GM19438 (cell line): ENCODE results near the gene ALDH2.
A peak's percentile ranks its signal among the peaks of the same experiment; 100 is the strongest.
"Not testable (repeated sequence)": the region's sequence is repeated elsewhere in the genome, so short reads cannot be mapped to it uniquely, and the experiment has no call there.

ENCODE experiments used
- ATAC-seq: cut with Tn5 transposase; IDR thresholded peaks from one replicate; pipeline ENCODE4 v1.9.1; 2021; ENCODE audit warnings: low read depth; ENCODE audit not compliant: unreplicated experiment

Gene ALDH2

GRCh38 chr12:111766608-111767361 lies at the start of gene ALDH2:
Gene ALDH2, plus strand, starts transcription at chr12:111766933. Its CDS starts 50 bp downstream, at chr12:111766983.
- peak; percentile 61 for ATAC-seq

GRCh38 chr12:111719316-111719715 lies 47.4 kb upstream of the ALDH2 start:
- not testable (repeated sequence) for ATAC-seq

GRCh38 chr12:111720457-111720856 lies 46.3 kb upstream of the ALDH2 start:
- ATAC-seq, result no peak

GRCh38 chr12:111723646-111724360 lies 42.9 kb upstream of the ALDH2 start:
- not testable (repeated sequence) for ATAC-seq

- ATAC-seq, result no peak
These were observed 37.9 kb upstream of the ALDH2 start for GRCh38 chr12:111728795-111729194.

GRCh38 chr12:111730420-111730819 lies 36.3 kb upstream of the ALDH2 start:
- no peak for ATAC-seq

GRCh38 chr12:111732786-111733185 lies 33.9 kb upstream of the ALDH2 start:
- no peak for ATAC-seq

- no peak for ATAC-seq
These were observed 33.3 kb upstream of the ALDH2 start for GRCh38 chr12:111733340-111733915.

GRCh38 chr12:111739524-111739923 lies 27.2 kb upstream of the ALDH2 start:
- ATAC-seq, result not testable (repeated sequence)

GRCh38 chr12:111741235-111741812 lies 25.4 kb upstream of the ALDH2 start:
- no peak for ATAC-seq

- no peak for ATAC-seq
These were observed 21.5 kb upstream of the ALDH2 start for GRCh38 chr12:111745211-111745610.

- ATAC-seq, result no peak
These were observed 19.4 kb upstream of the ALDH2 start for GRCh38 chr12:111747333-111747732.

- ATAC-seq, result no peak
These were observed 18.5 kb upstream of the ALDH2 start for GRCh38 chr12:111748151-111748672.

- ATAC-seq, result no peak
These were observed 17.9 kb upstream of the ALDH2 start for GRCh38 chr12:111748867-111749266.

GRCh38 chr12:111749391-111749790 lies 17.3 kb upstream of the ALDH2 start:
- ATAC-seq, result no peak

- no peak for ATAC-seq
These were observed 13.4 kb upstream of the ALDH2 start for GRCh38 chr12:111753144-111753881.

- ATAC-seq, result no peak
These were observed 12.1 kb upstream of the ALDH2 start for GRCh38 chr12:111754671-111755070.

- ATAC-seq, result no peak
These were observed 10.5 kb upstream of the ALDH2 start for GRCh38 chr12:111756196-111756595.

GRCh38 chr12:111756681-111757080 lies 10.1 kb upstream of the ALDH2 start:
- ATAC-seq, result no peak
